HG03354 (cell line): ENCODE data around the gene NFAT5.
"Not testable (repeated sequence)": the region's sequence is repeated elsewhere in the genome, so short reads cannot be mapped to it uniquely, and the experiment has no call there.

ENCODE experiments used
- ATAC-seq: cut with Tn5 transposase; IDR thresholded peaks from one replicate; pipeline ENCODE4 v1.9.1; 2021; ENCODE audit warnings: mild to moderate bottlenecking; ENCODE audit not compliant: unreplicated experiment, poor library complexity, severe bottlenecking

Gene NFAT5

DNA sequence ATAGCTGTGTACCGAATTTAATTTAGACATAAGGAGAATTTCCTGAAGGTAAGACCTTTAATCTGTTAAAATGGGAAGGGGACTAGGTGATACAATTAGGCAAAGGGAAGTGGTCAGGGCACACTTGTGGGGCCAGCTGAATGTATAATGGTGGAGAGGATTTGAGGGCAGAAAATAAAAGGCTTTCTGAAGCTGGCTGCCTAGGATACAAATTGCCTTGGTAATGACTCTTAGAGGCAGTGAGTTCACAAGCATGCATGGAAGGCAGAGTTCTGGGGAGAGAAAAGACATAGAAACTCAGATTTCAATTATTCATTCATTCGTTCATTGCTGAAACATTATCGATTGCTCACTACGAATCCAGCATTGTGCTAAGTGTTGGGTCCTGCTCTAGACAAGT, 12.4 kb upstream of the NFAT5 start:
- no peak for ATAC-seq

DNA sequence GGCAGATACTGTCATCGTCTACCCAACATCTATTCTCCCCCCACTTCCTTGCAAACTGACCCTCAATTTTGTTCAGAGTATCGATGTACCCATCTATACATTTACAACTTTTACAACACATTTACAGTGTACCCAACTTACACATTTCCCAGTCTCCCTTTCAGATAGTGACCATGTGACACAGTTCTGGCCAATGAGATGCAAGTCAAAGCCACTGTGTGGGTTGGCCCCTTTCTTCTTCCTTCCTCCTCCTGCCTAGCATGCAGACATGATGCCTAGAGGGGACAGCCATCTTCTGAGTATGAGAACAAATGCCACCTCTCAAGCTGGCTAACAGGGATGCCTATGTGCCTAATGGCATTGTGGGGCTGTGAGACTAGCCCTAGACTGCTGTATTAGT, 11.3 kb upstream of the NFAT5 start:
- ATAC-seq: no peak

DNA sequence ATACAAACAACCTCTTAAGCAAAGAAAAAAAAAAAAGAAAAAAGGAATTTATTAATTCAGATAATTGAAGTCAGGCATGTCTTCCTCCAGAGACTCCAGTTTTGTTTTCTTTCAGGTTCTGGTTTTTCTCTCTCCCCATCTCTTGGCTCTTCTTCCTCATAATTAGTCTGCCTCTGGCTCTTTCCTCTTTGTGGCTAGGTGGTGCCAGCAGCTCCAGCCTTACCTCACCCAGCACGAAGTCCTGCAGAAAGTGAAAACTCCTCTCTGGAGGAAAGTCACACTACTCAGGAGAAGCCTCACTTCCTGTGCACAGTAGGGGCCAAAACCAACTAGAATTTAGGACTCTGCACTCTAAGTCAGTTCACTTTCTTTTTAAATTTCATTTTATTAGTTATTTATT, 10.3 kb upstream of the NFAT5 start:
- no peak for ATAC-seq

DNA sequence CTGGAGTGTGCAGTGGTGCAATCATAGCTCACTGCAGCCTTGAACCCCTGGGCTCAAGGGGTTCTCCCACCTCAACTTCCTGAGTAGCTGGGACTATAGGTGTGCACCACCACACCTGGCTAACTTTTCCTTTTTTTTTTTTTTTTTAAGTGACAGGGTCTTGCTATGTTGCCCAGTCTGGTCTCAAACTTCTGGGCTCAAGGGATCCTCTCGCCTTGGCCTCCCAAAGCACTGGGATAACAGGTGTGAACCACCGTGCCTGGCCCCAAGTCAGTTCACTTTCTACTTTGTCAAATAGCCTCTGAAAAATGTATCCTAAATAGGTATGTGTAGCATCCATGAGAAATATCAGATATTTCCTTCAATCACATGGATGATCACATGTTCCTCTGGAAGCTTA, 9.9 kb upstream of the NFAT5 start:
- no peak for ATAC-seq

DNA sequence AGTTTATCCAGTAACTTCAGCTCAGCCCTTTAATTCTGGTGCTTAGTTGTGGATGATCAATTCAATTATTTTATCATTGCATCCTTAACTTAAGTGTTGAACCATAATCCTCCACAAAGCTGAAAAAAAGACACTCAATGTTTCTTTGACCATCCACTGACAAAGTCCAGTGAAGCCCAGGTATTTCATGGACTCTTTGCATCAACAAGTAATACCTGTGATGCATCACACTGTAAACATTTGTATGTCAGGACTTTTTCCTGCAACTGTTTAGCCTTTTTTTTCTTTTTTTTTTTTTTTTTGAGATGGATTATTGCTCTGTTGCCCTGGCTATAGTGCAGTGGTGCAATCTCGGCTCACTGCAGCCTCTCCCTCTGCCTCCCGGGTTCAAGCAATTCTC, 6.6 kb upstream of the NFAT5 start:
- ATAC-seq: no peak

DNA sequence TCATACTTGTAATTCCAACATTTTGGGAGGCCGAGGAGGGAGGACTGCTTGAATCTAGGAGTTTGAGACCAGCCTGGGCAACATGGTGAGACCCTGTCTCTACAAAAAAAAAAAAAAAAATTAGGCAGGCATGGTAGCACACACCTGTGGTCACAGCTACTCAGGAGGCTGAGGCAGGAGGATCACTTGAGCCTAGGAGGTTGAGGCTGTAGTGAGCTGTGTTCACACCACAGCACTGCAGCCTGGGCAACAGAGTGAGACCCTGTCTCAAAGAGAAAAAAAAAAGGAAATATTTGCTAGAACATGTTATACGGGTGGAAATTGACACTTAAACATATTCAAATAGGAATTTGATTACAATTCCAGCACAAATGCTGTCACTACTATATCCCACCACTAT, 4.4 kb upstream of the NFAT5 start:
- not testable (repeated sequence) for ATAC-seq

DNA sequence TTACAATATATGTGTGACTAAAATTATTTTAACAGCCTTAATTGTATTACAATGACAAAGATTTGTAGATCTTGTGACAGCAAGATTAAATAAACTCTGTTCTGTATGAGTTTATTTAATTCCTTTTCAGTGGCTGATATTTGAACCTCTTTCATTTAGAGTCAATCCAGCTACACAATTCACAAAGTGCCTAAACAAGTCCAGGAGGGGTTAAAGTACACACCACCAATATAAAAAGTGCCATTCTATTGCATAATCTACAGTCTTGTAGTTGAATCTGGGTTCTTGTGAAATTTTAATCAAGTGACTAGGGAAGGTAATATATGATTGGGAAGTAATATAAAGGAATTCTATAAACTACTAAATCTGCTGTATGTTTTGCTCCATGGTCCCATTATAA, 3.9 kb upstream of the NFAT5 start:
- no peak for ATAC-seq

DNA sequence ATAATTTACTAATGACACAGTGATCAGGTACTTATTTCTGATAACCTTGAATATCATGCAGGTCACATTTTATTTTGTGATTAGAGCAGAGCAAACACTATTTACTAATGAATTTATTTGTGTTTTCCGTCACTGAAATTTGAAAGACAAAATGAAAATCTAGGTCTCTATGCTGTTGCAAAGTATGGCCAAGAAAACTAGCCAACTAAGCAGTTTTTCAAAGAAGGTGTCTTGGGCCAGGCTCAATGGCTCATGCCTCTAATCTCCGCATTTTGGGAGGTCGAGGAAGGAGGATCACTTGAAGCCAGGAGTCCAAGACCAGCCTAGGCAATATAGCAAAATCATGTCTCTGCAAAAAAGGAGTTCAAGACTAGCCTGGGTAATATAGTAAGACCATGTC, 3.0 kb upstream of the NFAT5 start:
- no peak for ATAC-seq

DNA sequence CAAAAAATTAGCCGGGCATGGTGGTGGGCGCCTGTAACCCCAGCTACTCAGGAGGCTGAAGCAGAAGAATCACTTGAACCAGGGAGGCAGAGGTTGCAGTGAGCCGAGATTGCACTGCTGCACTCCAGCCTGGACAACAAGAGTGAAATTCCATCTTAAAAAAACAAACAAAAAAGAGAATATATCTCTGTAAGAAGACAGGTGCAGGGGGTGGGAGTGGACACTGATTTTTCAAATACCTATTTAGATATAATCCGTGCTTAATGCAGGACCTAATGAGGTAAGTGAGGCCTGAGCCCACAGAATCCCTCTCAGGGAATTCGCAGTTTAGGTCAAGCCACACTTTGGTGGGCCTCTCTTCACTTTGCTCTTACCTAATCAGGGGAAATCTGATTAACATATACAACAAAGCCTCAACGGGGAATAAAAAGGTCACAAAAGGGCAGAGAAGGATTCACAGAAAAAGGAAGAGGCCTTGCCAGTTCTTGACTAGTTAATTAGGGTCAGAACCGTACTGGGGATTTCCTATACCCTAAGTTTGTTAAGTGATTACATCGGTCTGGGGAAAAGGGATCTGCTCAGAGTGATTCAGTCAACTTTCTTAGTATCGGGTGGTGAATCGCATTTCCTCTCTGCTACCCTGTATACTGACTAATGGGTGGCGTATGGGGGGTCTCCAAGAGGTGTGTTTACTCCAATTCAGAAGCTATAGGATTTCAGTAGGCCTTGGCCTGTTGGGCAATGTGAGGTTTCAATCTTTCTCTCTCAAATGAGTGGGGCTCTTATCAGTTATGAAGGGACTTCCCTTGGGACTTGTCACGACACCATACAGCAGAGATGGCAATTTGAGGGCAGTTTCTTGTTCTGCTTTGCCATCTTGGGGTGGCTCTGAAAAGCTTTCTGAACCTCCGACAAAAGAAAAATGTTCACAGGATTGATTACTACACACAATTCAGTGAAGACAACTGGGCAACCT, 1.9 kb upstream of the NFAT5 start:
- peak; percentile 54 for ATAC-seq

DNA sequence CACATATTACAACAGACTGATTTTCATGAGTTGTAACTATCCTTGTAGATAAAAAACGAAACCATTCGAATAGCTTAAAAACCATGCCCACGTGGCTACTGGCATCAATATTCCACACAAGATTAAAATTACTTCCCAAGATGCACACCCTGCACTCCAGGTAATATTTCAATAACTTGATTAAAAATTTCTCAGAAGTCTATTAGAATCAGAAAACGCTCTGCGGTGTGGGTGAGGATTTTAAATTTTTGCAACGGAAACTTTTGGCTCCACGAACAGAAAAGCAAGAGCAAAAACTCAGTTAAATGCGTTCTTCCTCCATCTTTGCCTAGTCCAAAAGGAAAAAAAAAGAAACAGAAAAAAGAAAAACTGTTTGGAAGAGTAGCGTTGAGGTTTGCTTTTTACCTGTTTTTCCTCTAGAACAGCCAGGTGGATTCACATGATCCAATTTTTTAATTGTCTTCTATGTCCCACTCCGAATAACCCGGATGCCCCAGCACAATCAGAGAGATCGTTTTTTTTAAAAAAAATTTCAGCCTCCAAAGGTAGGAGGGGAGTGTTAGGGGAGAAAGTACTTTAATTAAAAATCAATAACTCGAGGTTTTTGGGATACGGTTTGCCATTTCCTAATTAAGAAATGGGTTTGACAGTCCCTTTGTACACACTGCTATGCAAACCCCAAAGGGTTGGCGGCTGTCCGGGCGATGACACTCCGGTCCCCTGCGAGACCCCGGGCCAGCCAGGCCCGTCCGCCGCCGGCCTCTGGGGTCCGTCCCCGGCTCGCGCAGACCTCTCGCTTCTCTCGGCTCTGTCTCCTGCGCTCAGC, 708 bp upstream of the NFAT5 start:
- ATAC-seq: peak; percentile 31

DNA sequence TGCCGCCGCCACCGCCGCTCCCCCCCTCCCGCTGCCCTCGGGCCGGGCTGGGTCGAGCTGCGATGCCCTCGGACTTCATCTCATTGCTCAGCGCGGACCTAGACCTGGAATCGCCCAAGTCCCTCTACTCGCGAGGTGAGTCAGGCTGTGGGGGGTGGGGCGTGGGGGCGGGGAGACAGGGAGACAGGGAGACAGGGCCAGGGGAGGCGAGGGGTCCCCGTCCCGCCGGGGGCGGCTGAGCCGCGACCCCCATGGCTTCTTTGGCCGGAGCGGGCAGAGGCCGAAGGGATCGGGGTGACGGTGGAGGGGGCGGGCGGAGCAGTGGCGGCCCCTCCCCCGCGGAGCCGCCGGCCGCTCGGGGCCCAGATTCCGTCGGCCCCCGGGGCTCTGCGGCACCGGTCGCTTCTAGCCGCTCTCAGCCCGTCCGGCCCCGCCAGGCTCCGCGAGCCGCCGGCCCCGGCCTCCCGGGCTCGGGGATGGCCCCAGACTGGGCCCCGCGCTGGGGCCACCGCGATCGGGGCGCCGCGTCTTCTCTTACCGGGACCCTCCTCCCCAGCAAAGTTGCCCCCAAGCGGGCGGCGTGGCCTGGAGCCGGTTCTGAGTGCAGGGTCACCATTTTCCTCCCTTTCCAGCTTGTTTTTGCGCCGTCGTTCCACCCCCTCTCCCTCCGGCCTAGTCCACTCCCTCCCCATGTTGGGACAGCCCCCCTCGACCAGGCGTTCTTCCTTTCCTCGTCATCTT, 644 bp downstream of the NFAT5 start:
- ATAC-seq: peak; percentile 35

DNA sequence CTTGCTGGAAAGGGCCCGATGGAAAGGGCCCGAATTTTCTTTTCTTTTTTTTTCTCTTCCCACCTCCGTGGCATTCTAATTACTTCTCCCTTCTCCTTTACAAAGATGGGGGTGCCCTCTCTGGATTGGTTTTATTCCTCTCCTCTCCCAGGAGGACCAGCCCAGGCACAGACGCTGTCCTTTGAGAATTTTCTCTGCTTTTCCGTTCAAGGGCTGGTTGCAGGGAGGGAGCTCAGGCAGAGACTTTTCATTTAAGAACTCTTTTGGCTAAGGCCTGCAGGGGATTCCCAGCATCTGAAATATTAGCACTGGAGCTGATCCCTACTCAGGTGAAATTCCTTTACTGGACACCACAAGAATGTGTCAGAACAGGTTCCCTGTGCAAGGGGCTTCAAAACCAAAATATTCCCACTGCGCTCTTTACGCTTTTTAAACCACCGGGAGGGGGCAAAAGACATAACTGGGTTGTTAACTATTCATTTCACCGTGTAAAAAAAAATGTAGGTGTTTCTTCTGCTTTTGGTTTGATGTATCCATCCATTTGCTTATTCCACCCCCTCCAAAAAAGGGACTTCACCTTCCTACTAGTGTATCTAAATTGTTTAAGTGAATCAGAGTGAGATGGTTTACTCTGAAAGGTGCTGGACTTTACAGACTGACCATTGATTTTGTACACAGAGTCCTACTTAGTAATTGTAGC, 1.4 kb downstream of the NFAT5 start:
- no peak for ATAC-seq

DNA sequence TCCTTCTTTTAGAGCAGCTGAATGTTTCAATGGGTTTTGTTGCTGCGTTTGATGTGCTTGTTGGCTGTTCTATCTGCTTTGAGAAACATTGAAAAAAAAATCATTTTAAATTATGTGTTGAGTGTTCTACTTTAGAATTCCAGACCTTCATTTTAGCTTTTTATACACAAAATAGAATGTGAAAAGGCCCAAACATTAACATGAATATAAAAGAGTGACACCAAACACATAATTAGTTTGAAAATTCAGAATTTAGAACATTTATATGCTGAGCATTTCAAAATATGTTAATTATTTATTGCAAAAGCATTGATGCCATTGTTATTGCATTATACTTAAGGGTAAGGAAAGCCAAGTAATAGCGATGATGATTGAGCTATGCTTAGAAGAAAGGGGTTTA, 2.9 kb downstream of the NFAT5 start:
- ATAC-seq: no peak

DNA sequence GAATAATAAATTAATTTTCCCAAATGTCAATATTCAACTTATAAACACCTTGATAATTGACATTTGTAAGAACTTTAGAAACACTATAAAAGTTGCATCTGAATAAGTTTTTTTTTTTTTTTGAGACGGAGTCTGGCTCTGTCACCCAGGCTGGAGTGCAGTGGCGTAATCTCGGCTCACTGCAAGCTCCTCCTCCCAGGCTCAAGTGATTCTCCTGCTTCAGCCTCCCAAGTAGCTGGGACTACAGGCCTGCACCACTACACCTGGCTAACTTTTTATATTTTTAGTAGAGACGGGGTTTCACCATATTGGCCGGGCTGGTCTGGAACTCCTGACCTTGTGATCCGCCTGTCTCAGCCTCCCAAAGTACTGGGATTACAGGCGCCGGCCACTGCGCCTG, 13.0 kb downstream of the NFAT5 start:
- not testable (repeated sequence) for ATAC-seq

DNA sequence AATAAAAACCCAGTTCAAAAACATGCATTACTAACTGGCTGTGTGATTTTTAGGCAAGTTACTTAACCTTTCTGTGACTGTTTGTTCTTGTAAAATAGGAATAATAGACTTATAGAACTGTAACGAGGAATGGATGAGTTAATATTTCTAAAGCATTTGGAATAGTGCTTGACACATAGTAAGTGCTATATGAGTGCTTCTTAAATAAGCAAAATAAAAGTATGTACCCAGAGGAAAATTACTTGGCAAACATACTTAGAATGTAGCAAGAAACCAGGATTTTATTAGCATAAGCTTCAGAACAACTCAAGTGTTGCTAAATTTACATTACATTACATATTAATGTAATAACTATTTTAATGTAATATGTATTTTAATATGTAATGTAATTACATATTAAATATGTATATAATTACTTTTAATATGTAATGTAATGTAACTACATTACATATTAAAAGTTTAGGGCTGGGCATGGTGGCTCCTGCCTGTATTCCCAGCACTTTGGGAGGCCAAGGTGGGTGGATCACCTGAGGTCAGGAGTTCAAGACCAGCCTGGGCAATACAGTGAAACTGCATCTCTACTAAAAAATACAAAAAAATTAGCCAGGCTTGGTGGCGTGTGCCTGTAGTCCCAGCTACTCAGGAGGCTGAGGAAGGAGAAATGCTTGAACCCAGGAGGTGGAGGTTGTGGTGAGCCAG, 14.2 kb downstream of the NFAT5 start:
- no peak for ATAC-seq

DNA sequence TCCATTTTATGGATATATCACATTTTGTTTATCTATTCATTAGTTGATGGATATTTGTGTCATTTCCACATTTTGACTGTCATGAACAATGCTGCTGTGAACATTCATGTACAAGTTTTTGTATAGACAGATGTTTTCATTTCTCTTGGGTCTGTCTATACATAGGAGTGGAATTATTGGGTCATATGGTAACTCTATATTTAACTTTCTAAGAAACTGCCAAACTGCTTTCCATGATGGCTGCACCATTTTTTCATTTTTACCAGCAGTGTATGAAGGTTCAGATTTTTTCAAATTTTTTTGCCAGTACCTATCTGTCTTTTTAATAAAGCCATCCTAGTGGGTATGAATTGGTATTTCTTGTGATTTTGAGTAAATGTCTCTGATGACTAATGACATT, 15.5 kb downstream of the NFAT5 start:
- no peak for ATAC-seq

DNA sequence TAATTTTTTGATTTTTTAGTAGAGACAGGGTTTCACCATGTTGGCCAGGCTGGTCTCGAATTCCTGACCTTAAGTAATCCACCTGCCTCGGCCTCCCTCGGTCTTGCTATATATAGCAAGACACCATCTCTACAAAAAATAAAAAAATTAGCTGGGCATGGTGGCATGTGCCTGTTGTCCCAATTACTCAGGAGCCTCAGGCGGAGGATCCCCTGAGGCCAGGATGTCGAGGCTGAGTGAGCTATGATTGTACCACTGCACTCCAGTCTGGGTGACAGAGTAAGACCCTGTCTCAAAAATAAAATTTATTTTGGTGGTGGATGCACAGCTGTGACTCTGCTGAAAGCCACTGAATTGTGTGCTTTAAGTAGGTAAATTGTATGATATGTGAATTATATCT, 18.7 kb downstream of the NFAT5 start:
- not testable (repeated sequence) for ATAC-seq

DNA sequence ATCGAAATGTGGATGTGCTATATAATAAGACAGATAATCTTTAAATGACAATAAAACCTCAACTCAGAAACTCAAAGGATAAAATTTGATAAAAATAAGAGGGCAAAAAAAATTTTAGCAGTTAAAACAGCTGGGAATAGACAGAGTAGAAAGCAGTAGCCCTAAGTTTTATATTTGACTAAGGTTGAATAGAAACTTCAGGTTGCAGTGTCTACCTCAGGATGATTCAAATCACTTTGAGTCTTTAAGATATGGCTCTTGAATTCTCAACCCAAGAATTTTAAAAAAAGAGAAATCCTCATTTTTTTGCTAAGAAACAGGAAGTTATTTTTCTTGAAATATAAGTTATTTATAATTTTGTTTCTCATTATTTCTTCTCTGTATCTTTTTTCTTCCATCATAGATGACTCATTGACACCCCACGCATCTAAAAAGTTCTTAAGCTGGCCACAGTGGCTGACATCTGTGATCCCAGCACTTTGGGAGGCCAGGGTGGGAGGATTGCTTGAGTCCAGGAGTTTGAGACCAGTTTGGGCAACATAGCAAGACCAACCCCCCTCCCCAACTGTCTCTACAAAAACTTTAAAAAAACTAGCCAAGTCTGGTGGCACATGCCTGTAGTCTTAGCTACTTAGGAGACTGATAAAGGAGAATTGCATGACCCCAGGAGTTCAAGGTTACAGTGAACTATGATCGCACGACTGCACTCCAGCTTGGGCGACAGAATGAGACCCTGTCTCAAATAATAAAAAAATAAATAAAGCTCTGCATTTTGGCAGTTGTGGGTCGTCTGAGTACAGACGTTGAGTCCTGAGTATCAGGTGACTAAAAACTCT, 23.9 kb downstream of the NFAT5 start:
- no peak for ATAC-seq
